Activated CD4-positive, alpha-beta T cell treated with anti-CD3 and anti-CD28 coated beads, Interleukin-2, amount 50 U/mL, for 4 hours (primary cell): Measurements from ENCODE around the gene ZSWIM3.
"Not testable (repeated sequence)": the region's sequence is repeated elsewhere in the genome, so short reads cannot be mapped to it uniquely, and the experiment has no call there.

ENCODE experiments used
- DNase-seq, 2 experiments: peaks; one replicate each; pipeline ENCODE4 v3.0.0-alpha.2; 2020

ZSWIM3 gene

GRCh38 chr20:45857114-45857881 lies at the start of gene ZSWIM3, which contains the start of gene ACOT8:
TSS of gene ZSWIM3 (plus strand) at chr20:45857614. CDS start at chr20:45857826, 212 bp downstream.
TSS of gene ACOT8 (minus strand) at chr20:45857392. CDS start at chr20:45857315, 77 bp downstream.
- DNase-seq: peak; percentile 87 to 90

GRCh38 chr20:45810191-45810970 lies 47.0 kb upstream of the ZSWIM3 start:
- no peak for DNase-seq

- DNase-seq: peak; percentile 91
These were observed 45.0 kb upstream of the ZSWIM3 start, which contains the start of gene UBE2C for GRCh38 chr20:45812157-45813005. TSS of gene UBE2C (plus strand) at chr20:45812644. CDS start at chr20:45812696, 52 bp downstream.

GRCh38 chr20:45813006-45813340 lies 44.4 kb upstream of the ZSWIM3 start:
- no peak for DNase-seq

GRCh38 chr20:45813489-45813888 lies 43.9 kb upstream of the ZSWIM3 start:
- DNase-seq: no peak

GRCh38 chr20:45814314-45814713 lies 43.1 kb upstream of the ZSWIM3 start:
- no peak for DNase-seq

- no peak for DNase-seq
These were observed 40.5 kb upstream of the ZSWIM3 start for GRCh38 chr20:45816951-45817350.

GRCh38 chr20:45817376-45818194 lies 39.8 kb upstream of the ZSWIM3 start:
- no peak for DNase-seq

GRCh38 chr20:45818239-45818638 lies 39.2 kb upstream of the ZSWIM3 start:
- no peak for DNase-seq

- no peak for DNase-seq
These were observed 37.9 kb upstream of the ZSWIM3 start for GRCh38 chr20:45819466-45819865.

- no peak for DNase-seq
These were observed 35.5 kb upstream of the ZSWIM3 start for GRCh38 chr20:45821947-45822346.

GRCh38 chr20:45822857-45823256 lies 34.6 kb upstream of the ZSWIM3 start:
- no peak for DNase-seq

- peak; percentile 43 to 50 for DNase-seq
These were observed 33.2 kb upstream of the ZSWIM3 start for GRCh38 chr20:45823949-45824835.

- no peak for DNase-seq
These were observed 30.9 kb upstream of the ZSWIM3 start for GRCh38 chr20:45826381-45827019.

GRCh38 chr20:45827030-45827652 lies 30.3 kb upstream of the ZSWIM3 start, which contains the start of gene TNNC2:
TSS of gene TNNC2 (minus strand) at chr20:45827312. CDS start at chr20:45827248, 64 bp downstream.
- DNase-seq: no peak

- DNase-seq: no peak
These were observed 29.7 kb upstream of the ZSWIM3 start for GRCh38 chr20:45827712-45828111.

- no peak for DNase-seq
These were observed 28.8 kb upstream of the ZSWIM3 start for GRCh38 chr20:45828589-45828988.

- DNase-seq: not testable (repeated sequence)
These were observed 27.7 kb upstream of the ZSWIM3 start for GRCh38 chr20:45829673-45830106.

GRCh38 chr20:45832619-45833018 lies 24.8 kb upstream of the ZSWIM3 start:
- DNase-seq: no peak
